NB4 (cell line): ENCODE measurements around the gene EMC10.

ENCODE experiments used
- DNase-seq: peaks from one replicate; pipeline ENCODE4 v3.0.0; 2010; ENCODE audit warnings: low read depth
- H3K4me3 ChIP-seq: one replicate; pipeline ENCODE4 v1.5.1; 2011; ENCODE audit warnings: mild to moderate bottlenecking, low read depth, low read length, moderate library complexity
- CTCF ChIP-seq: IDR thresholded peaks from one replicate; pipeline ENCODE4 v1.5.1; 2012; ENCODE audit warnings: low read depth, low read length
- MAX ChIP-seq: IDR thresholded peaks from 2 replicates; pipeline ENCODE4 v1.6.1; 2011; ENCODE audit warnings: low read depth, low read length
- MYC ChIP-seq: IDR thresholded peaks from 2 replicates; pipeline ENCODE4 v1.6.1; 2011; ENCODE audit warnings: low read depth, low read length
- POLR2A ChIP-seq: IDR thresholded peaks from 2 replicates; pipeline ENCODE4 v1.6.1; 2011; ENCODE audit warnings: mild to moderate bottlenecking; ENCODE audit not compliant: insufficient read length; ENCODE audit errors: extremely low read depth

Gene EMC10

GRCh38 chr19:50490991-50491472 is 14.7 kb downstream of the EMC10 start:
- no peak overlapping the region for H3K4me3 ChIP-seq
- TF ChIP-seq POLR2A (no peak), MAX (no peak), CTCF (no peak), MYC (no peak)
- no peak for DNase-seq

- no peak overlapping the region for H3K4me3 ChIP-seq
- DNase-seq = peak; percentile 46
- no peak for TF ChIP-seq CTCF
- TF ChIP-seq MAX = no peak
- TF ChIP-seq MYC = no peak
- no peak for TF ChIP-seq POLR2A
These were observed 16.2 kb downstream of the EMC10 start for GRCh38 chr19:50492303-50493052.

- TF ChIP-seq POLR2A = no peak
- no peak for TF ChIP-seq MYC
- no peak for TF ChIP-seq CTCF
- TF ChIP-seq MAX = no peak
- no peak overlapping the region for H3K4me3 ChIP-seq
These were observed 16.9 kb downstream of the EMC10 start for GRCh38 chr19:50493171-50493570.

GRCh38 chr19:50494186-50495019 is 18.1 kb downstream of the EMC10 start:
- H3K4me3 ChIP-seq = no peak overlapping the region
- no peak for DNase-seq
- TF ChIP-seq CTCF (no peak), POLR2A (no peak), MYC (no peak), MAX (no peak)

More at GRCh38 chr19:50493171-50493570, 16.9 kb downstream of the EMC10 start:
- no peak for DNase-seq

- DNase-seq = no peak
- TF ChIP-seq POLR2A (no peak), MAX (no peak), MYC (no peak)
- no peak overlapping the region for H3K4me3 ChIP-seq
These were observed 18.8 kb downstream of the EMC10 start for GRCh38 chr19:50495020-50495531.
